ACC112 (cell line): Measurements from ENCODE around the gene BTBD9.

Experiments
- H2AFZ ChIP-seq: fragments of 200-600 bp; sonication (generic); one replicate; pipeline ENCODE4 v1.6.0; 2017; ENCODE audit warnings: antibody characterized with exemption, low read length; ENCODE audit not compliant: unreplicated experiment
- H3K27ac ChIP-seq: fragments of 200-600 bp; sonication (generic); 2 replicates; pipeline ENCODE4 v1.5.1; 2014; ENCODE audit warnings: low read depth, mild to moderate bottlenecking, antibody characterized with exemption, low read length, moderate library complexity
- H3K27me3 ChIP-seq: fragments of 200-600 bp; sonication (generic); 2 replicates; pipeline ENCODE4 v1.6.1; 2014; ENCODE audit warnings: mild to moderate bottlenecking, antibody characterized with exemption, low read length, moderate library complexity, mixed read lengths; ENCODE audit not compliant: insufficient read depth
- H3K36me3 ChIP-seq: fragments of 200-600 bp; sonication (generic); 2 replicates; pipeline ENCODE4 v1.6.1; 2016; ENCODE audit warnings: mild to moderate bottlenecking, antibody characterized with exemption, low read length, moderate library complexity, mixed read lengths; ENCODE audit not compliant: insufficient read depth
- H3K4me1 ChIP-seq: fragments of 200-600 bp; sonication (generic); one replicate; pipeline ENCODE4 v1.6.1; 2016; ENCODE audit warnings: low read length, mixed read lengths; ENCODE audit not compliant: insufficient read depth, unreplicated experiment, control insufficient read depth
- H3K4me3 ChIP-seq: fragments of 200-600 bp; sonication (generic); 2 replicates; pipeline ENCODE4 v1.5.1; 2014; ENCODE audit warnings: mild to moderate bottlenecking, low read depth, low read length
- H3K79me2 ChIP-seq: fragments of 200-600 bp; sonication (generic); one replicate; pipeline ENCODE4 v1.6.0; 2016; ENCODE audit warnings: low read length; ENCODE audit not compliant: control insufficient read depth, unreplicated experiment, insufficient read depth

The BTBD9 gene

DNA sequence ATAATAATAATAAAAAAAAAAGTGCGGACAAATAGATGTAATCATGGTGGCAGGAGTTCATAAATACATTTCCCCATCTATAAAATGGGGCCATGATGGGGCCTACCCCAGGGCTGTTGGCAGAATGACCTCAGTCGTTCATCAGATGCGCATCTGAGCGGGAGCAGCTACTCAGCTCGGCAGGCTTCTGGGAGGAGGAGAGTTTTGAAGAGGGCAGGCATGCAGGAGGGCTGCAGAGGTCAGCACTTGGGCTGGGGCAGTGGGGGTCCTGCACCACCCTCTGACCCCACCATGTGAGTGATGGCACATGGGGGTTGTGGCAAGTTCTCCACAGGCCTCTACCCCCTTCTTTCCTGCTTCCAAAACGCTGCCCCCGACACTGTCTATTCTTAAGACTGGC lies 446.7 kb downstream of the BTBD9 start:
- H3K4me1 ChIP-seq = no peaks in the 10 kb centered on the region
- H3K27ac ChIP-seq = no peak overlapping the region
- no peak overlapping the region for H3K4me3 ChIP-seq
- H3K36me3 ChIP-seq = no peaks in the 10 kb centered on the region
- H3K79me2 ChIP-seq = no peaks in the 10 kb centered on the region
- H2AFZ ChIP-seq = no peak overlapping the region
- H3K27me3 ChIP-seq = no peaks in the 10 kb centered on the region

DNA sequence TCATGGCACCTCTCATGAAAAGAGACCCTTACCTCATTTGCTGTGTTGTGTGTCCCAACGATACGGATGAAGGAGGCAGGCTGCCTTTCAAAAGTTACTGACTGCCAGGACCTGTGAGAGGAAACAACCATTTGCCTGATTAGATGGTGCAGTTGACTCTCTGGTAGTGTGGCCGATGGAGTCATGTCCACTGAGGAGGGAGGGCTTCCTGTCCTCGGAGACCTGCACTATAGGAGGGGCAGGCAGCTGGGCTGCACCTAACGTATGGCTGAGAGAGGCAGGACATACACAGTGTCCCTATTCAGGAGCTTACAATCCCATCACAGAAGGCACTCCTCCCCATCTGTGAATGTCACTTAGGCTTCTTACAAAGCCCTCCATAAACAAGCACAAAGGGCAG lies 447.2 kb downstream of the BTBD9 start:
- Histone ChIP-seq H3K4me3 (no peak overlapping the region), H3K27ac (no peak overlapping the region), H3K4me1 (no peaks in the 10 kb centered on the region)

GRCh38 chr6:38192011-38192410 lies 447.7 kb downstream of the BTBD9 start:
- H3K36me3 ChIP-seq = no peaks in the 10 kb centered on the region
- no peaks in the 10 kb centered on the region for H3K27me3 ChIP-seq
- no peaks in the 10 kb centered on the region for H3K4me1 ChIP-seq
- no peak overlapping the region for H2AFZ ChIP-seq
- H3K27ac ChIP-seq = no peak overlapping the region
- no peak overlapping the region for H3K4me3 ChIP-seq
- H3K79me2 ChIP-seq = no peaks in the 10 kb centered on the region

More for the DNA sequence above, 447.2 kb downstream of the BTBD9 start:
- no peaks in the 10 kb centered on the region for H3K27me3 ChIP-seq
- no peaks in the 10 kb centered on the region for H3K79me2 ChIP-seq
- no peaks in the 10 kb centered on the region for H3K36me3 ChIP-seq
- no peak overlapping the region for H2AFZ ChIP-seq

GRCh38 chr6:38191418-38191817 lies 448.3 kb downstream of the BTBD9 start:
- Histone ChIP-seq H3K27me3 (no peaks in the 10 kb centered on the region), H3K4me3 (no peak overlapping the region), H2AFZ (no peak overlapping the region), H3K4me1 (no peaks in the 10 kb centered on the region), H3K79me2 (no peaks in the 10 kb centered on the region), H3K27ac (no peak overlapping the region), H3K36me3 (no peaks in the 10 kb centered on the region)

DNA sequence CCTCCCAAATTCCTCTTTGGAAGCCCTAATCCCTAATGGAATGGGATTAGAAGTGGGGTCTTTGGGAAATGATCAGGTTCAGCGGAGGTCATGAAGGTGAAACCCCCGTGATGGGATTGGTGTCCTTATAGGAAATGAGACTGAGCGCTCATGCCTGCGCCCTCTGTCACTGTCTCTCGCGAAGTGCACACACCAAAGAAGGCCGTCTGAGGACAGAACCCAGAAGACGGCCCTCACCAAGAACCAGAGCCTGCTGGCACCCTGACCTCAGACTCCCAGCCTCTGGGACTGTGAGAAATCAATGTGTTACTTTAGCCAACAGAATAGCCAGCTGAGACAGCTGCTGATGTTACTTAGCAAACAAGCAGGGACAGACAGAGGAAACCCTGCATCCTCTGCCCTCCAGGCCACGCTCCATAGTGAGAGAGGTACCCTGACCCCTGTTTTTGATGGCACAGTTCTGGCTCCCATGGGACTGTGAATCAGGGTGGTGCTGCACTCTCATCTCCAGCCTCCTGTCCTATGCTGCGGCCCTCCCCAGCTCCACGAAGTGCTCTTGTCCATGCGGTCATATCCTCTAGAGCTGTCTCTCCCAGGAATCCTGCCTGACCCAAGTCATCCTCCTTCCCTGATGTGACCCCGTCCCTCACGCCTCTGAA lies 450.9 kb downstream of the BTBD9 start:
- Histone ChIP-seq H3K4me1 (no peaks in the 10 kb centered on the region), H3K27ac (no peak overlapping the region), H2AFZ (no peak overlapping the region), H3K36me3 (no peaks in the 10 kb centered on the region), H3K27me3 (no peaks in the 10 kb centered on the region), H3K4me3 (no peak overlapping the region), H3K79me2 (no peaks in the 10 kb centered on the region)

- Histone ChIP-seq H3K36me3 (no peaks in the 10 kb centered on the region), H3K4me1 (no peaks in the 10 kb centered on the region), H3K27ac (no peak overlapping the region), H3K79me2 (no peaks in the 10 kb centered on the region), H3K4me3 (no peak overlapping the region), H3K27me3 (no peaks in the 10 kb centered on the region), H2AFZ (no peak overlapping the region)
Measured at GRCh38 chr6:38187811-38188590, 451.7 kb downstream of the BTBD9 start.

GRCh38 chr6:38187325-38187724 lies 452.4 kb downstream of the BTBD9 start:
- Histone ChIP-seq H3K27me3 (no peaks in the 10 kb centered on the region), H3K36me3 (no peaks in the 10 kb centered on the region), H2AFZ (no peak overlapping the region), H3K4me3 (no peak overlapping the region), H3K4me1 (no peaks in the 10 kb centered on the region), H3K79me2 (no peaks in the 10 kb centered on the region), H3K27ac (no peak overlapping the region)

- Histone ChIP-seq H3K4me1 (no peaks in the 10 kb centered on the region), H2AFZ (no peak overlapping the region), H3K4me3 (no peak overlapping the region), H3K36me3 (no peaks in the 10 kb centered on the region), H3K27me3 (no peaks in the 10 kb centered on the region), H3K79me2 (no peaks in the 10 kb centered on the region), H3K27ac (no peak overlapping the region)
Measured at GRCh38 chr6:38185752-38186151, 454.0 kb downstream of the BTBD9 start.

DNA sequence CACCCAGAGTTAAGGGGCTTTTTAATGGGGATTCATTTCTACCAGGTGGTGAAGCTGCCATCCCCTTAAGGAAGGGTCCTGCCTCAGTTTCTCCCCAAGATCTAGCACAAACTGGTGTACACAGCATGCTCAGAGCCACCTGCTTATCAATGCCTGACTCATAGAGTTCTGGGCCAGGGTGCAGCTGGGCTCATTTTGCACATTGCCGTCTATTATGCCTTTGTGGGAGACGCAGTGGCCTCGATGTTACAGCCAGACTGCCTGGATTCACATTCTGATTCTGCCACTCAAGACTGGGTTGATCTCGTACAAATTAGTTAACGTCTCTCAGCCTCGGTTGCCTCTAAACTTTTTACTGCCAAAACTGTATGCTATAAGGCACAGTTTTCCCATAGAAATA lies 454.5 kb downstream of the BTBD9 start:
- Histone ChIP-seq H3K79me2 (no peaks in the 10 kb centered on the region), H3K4me1 (no peaks in the 10 kb centered on the region), H2AFZ (no peak overlapping the region), H3K36me3 (no peaks in the 10 kb centered on the region), H3K27me3 (no peaks in the 10 kb centered on the region), H3K27ac (no peak overlapping the region), H3K4me3 (no peak overlapping the region)

DNA sequence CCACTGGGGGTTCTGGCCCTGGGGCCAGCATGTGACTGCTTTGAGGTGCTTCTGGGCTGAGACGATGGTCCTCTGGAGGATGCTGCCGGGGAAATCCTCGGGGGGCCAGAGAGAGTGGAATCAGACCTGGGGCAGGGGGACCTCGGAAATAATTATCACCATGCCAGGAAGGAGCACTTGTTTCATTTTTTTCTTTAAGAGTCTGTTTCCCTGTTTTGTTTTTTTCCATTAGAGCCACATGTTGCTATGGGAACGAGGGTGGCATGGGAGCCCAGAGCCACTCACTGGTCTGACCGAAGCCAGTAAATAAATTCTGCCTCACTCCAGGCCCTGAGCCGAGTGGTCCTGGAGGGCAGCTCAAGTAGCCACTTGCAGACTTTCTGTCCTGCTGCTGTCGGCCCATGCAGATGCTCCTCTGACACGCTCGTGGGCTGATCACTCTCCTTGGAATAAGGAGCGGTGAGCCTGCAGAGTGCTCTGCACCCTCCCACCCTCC lies 455.1 kb downstream of the BTBD9 start:
- Histone ChIP-seq H3K4me3 (no peak overlapping the region), H3K27ac (no peak overlapping the region), H3K36me3 (no peaks in the 10 kb centered on the region)

More for the DNA sequence above, 455.1 kb downstream of the BTBD9 start:
- no peaks in the 10 kb centered on the region for H3K4me1 ChIP-seq
- no peak overlapping the region for H2AFZ ChIP-seq
- H3K27me3 ChIP-seq = no peaks in the 10 kb centered on the region
- H3K79me2 ChIP-seq = no peaks in the 10 kb centered on the region
